ENCODE data around the gene TRIM33. TPM values are rescaled to one million over a fixed set of nuclear protein-coding genes. Genes with fewer than 3 reads are reported as not detected.

Gene TRIM33
- total and polyA plus RNA-seq, 2 of the 8 experiments (the other 6 are each of a cell fraction or from before 2014, with no cell fraction given), result 17.1 to 52.3 TPM

- no peak for TF ChIP-seq CHD7 (IDR thresholded peaks at IDR 0.05; ENCODE audit: insufficient replicate concordance, low read length)
Measured at GRCh38 chr1:114554577-114554976, 43.6 kb upstream of the TRIM33 start (continued).
